Heart right ventricle (tissue), 16 donors: ENCODE data around the gene SALL4. TPM values are rescaled to one million over a fixed set of nuclear protein-coding genes. Genes with fewer than 3 reads are reported as not detected.
A peak's percentile ranks its signal among the peaks of the same experiment; 100 is the strongest.

Experiments
- ATAC-seq, 8 donors: fragments of 200-7000 bp; cut with Tn5 transposase; one replicate each; pipeline ENCODE4 v1.9.1; 2020; ENCODE audit warnings: mild to moderate bottlenecking in 8 of 8, moderate library complexity in 8 of 8, moderate number of reproducible peaks in 1 of 8
- DNase-seq, 2 donors: peaks; one replicate each; pipeline ENCODE4 v3.0.0-alpha.2; 2020
- H3K27ac ChIP-seq, 10 donors: fragments of 200-600 bp; sonication (generic) in 2 of 10; one replicate each; pipeline versions ENCODE4 v1.5.0 to v1.8.0; 2020 to 2022; ENCODE audit warnings: mild to moderate bottlenecking in 3 of 10
- H3K27me3 ChIP-seq, 7 donors: fragments of 200-600 bp; one replicate each; pipeline ENCODE4 v1.8.0; 2021 to 2022; ENCODE audit warnings: mild to moderate bottlenecking in 2 of 7
- H3K36me3 ChIP-seq, 9 donors: fragments of 200-600 bp; sonication (generic) in 1 of 9; one replicate each; pipeline versions ENCODE4 v1.5.0 to v1.8.0; 2020 to 2022; ENCODE audit warnings: mild to moderate bottlenecking in 2 of 9
- H3K4me1 ChIP-seq, 9 donors: fragments of 200-600 bp; sonication (generic) in 1 of 9; one replicate each; pipeline versions ENCODE4 v1.5.0 to v1.8.0; 2020 to 2022; ENCODE audit warnings: mild to moderate bottlenecking in 4 of 9
- H3K4me3 ChIP-seq, 10 donors: fragments of 200-600 bp; sonication (generic) in 2 of 10; one replicate each; pipeline versions ENCODE4 v1.5.0 to v1.8.0; 2020 to 2022; ENCODE audit warnings: mild to moderate bottlenecking in 7 of 10, moderate library complexity in 2 of 10
- H3K9me3 ChIP-seq, 11 donors: fragments of 200-600 bp in 10 of 11; sonication (generic) in 2 of 11; one replicate each; pipeline versions ENCODE4 v1.5.0 to v1.8.0; 2013 to 2022; ENCODE audit warnings: mild to moderate bottlenecking in 2 of 11, control low read depth in 1 of 11, moderate library complexity in 1 of 11
- CTCF ChIP-seq, 9 donors: fragments of 200-600 bp; sonication (generic) in 2 of 9; IDR thresholded peaks; one replicate each; pipeline versions ENCODE4 v1.5.0 to v1.8.0; 2021 to 2022; ENCODE audit warnings: antibody characterized with exemption in 9 of 9, mild to moderate bottlenecking in 5 of 9, moderate library complexity in 1 of 9
- WGBS, 2 donors: extraction: QIAGEN DNeasy Blood & Tissue Kit; methylation state at CpG; one replicate each; pipeline ENCODE4 v1.1.7; 2013; ENCODE audit warnings: inconsistent platforms in 1 of 2; 5-methylcytosine and 5-hydroxymethylcytosine counted together
- intact Hi-C, 10 donors: fragments of 100-400 bp; cut with DNase I; formaldehyde crosslinking; loops; one replicate each; pipeline versions ENCODE4 v1.11.1 to v1.14.2; 2022
- long read RNA-seq, 3 donors: library from polyadenylated mRNA; unstranded; transcript quantifications; one replicate each; pipeline ENCODE4 v2.0.0, GENCODE V29; 2020 to 2021
- polyA plus RNA-seq, 2 donors: library from polyadenylated mRNA; stranded (reverse); fragments of 200-250 nt; gene quantifications; one replicate each; pipeline ENCODE4 v1.2.3, GENCODE V29; 2013
- total RNA-seq, 10 donors: library from RNA; stranded (reverse); fragmentation: NEBNext Ultra II Directional in 3 of 10; extraction: Animal tissue kit (Norgen Biotek cat#: 25700) in 3 of 10; gene quantifications; one replicate each; pipeline versions ENCODE4 v1.2.1 to v1.2.4, GENCODE V29; 2021 to 2023
- donor health status: Arrhythmogenic right ventricular cardiomyopathy.
- donor health status: ischemic (EF 13 %, LVEDD 7.1; RV severe dilation, severe dysfunction).
- donor health status: healthy with polysubstance abuse.
- donor health status: DM: no; HTN: yes; CAD: no.
- donor health status: DM: no; HTN: no; CAD: no.
- donor health status: ischemic (EF 25% LVEDD 6.9; RV normal size, moderate dysfunction).
- donor health status: ischemic (EF 25% LVEDD 5.7; RV mildly dilated, moderate dysfunction).
- donor health status: healthy.
- donor health status: DM: yes; HTN: yes; CAD: no.
- donor health status: Ischemic cardiomyopathy.
- donor health status: ischemic (EF 35%, LVEDD 5.7; RV mildly dilated, moderate dysfunction).
- donor health status: nonischemic (EF 11% LVEDD 7.7; RV severe dilation, severe dysfunction).
- donor health status: DM: yes; HTN: yes; CAD: no.
- donor health status: PGD.
- donor health status: ischemic (EF 29% LVEDD 5.4; RV normal size, mild dysfunction).
- donor health status: nonischemic (EF 23%, LVEDD 6.1; RV moderate dilation, normal function).

Gene SALL4
- total RNA-seq (under 1 TPM in 4 of 10 donors, not detected in 6; 0.05 to 0.17 (median 0.06) TPM), polyA plus RNA-seq (under 1 TPM; 0.01 to 0.22 TPM)
- long read RNA-seq, donor 1 = 0 reads
- long read RNA-seq, donor 2 = 0 reads
- long read RNA-seq, donor 3 = 0 reads

- Histone ChIP-seq H3K9me3 (no peaks in the 10 kb centered on the region), H3K27ac (no peak within 1 kb of the TSS), H3K27me3 (peaks cover 0 to 84% (median 57%) of the 10 kb centered on the region in 7 donors), H3K4me3 (peak within 1 kb of the TSS; percentile 29 to 59 (median 51)), H3K36me3 (no peaks in the 10 kb centered on the region), H3K4me1 (peaks cover 2 to 25% (median 19%) of the 10 kb centered on the region in 9 donors)
- TF ChIP-seq CTCF (IDR thresholded peaks at IDR 0.05) = no peak
- ATAC-seq (no peak), DNase-seq (no peak)
- 11 to 12% methylated on average over 41 to 44 of the region's 44 CpGs for WGBS, 2 donors
- intact Hi-C loops = loop anchor here in 8 of 10 donors (5.0 to 10.0 kb wide), 2 partner anchors 280 to 283 kb away; no protein-coding TSS in a partner anchor
Observed at GRCh38 chr20:51802170-51802751, at the start of gene SALL4. Gene SALL4, minus strand, starts transcription at chr20:51802521. Its CDS starts 113 bp downstream, at chr20:51802408.

GRCh38 chr20:51848346-51848745, 46.0 kb upstream of the SALL4 start:
- Histone ChIP-seq H3K9me3 (no peaks in the 10 kb centered on the region), H3K27ac (no peak overlapping the region), H3K4me3 (no peak overlapping the region), H3K27me3 (no peaks in the 10 kb centered on the region), H3K4me1 (no peaks in the 10 kb centered on the region), H3K36me3 (no peaks in the 10 kb centered on the region)
- no peak for TF ChIP-seq CTCF (IDR thresholded peaks at IDR 0.05)
- intact Hi-C loops = no loop called here
- ATAC-seq (no peak), DNase-seq (no peak)
- 77% methylated on average over 2 of the region's 2 CpGs for WGBS, 2 donors

GRCh38 chr20:51840865-51841264, 38.5 kb upstream of the SALL4 start:
- TF ChIP-seq CTCF (IDR thresholded peaks at IDR 0.05) = no peak
- Histone ChIP-seq H3K9me3 (no peaks in the 10 kb centered on the region), H3K27ac (no peak overlapping the region), H3K4me3 (no peak overlapping the region), H3K4me1 (no peaks in the 10 kb centered on the region), H3K36me3 (no peaks in the 10 kb centered on the region), H3K27me3 (peaks cover 0 to 8% (median 4%) of the 10 kb centered on the region in 7 donors)
- intact Hi-C loops = no loop called here
- 51 to 58% methylated on average over 5 of the region's 5 CpGs for WGBS, 2 donors
- DNase-seq (no peak), ATAC-seq (no peak)

GRCh38 chr20:51837876-51838420, 35.6 kb upstream of the SALL4 start:
- Histone ChIP-seq H3K4me1 (no peaks in the 10 kb centered on the region), H3K36me3 (no peaks in the 10 kb centered on the region), H3K4me3 (no peak overlapping the region), H3K27me3 (peaks cover 0 to 8% (median 4%) of the 10 kb centered on the region in 7 donors), H3K27ac (no peak overlapping the region), H3K9me3 (no peaks in the 10 kb centered on the region)
- DNase-seq (no peak), ATAC-seq (no peak)
- no peak for TF ChIP-seq CTCF (IDR thresholded peaks at IDR 0.05)
- intact Hi-C loops = no loop called here
- WGBS, 2 donors = 68 to 69% methylated on average over 9 to 10 of the region's 10 CpGs
